GM19324 (cell line): ENCODE results near the gene C5orf34.
"Not testable (repeated sequence)": the region's sequence is repeated elsewhere in the genome, so short reads cannot be mapped to it uniquely, and the experiment has no call there.

Source experiments
- ATAC-seq: cut with Tn5 transposase; IDR thresholded peaks from one replicate; pipeline ENCODE4 v1.9.1; 2021; ENCODE audit warnings: mild to moderate bottlenecking, moderate library complexity; ENCODE audit not compliant: unreplicated experiment, low FRiP score

C5orf34 gene

GRCh38 chr5:43515678-43516048 is 715 bp upstream of the C5orf34 start:
- no peak for ATAC-seq

- ATAC-seq: peak; percentile 22
Observed at GRCh38 chr5:43514471-43514815, 505 bp downstream of the C5orf34 start.

GRCh38 chr5:43514025-43514424 is 923 bp downstream of the C5orf34 start:
- ATAC-seq: no peak

- not testable (repeated sequence) for ATAC-seq
Observed at GRCh38 chr5:43511062-43511461, 3.9 kb downstream of the C5orf34 start.

- ATAC-seq: no peak
Observed at GRCh38 chr5:43498581-43498980, 16.4 kb downstream of the C5orf34 start.

- peak; percentile 50 for ATAC-seq
Observed at GRCh38 chr5:43497311-43498104, 17.4 kb downstream of the C5orf34 start.

- ATAC-seq: no peak
Observed at GRCh38 chr5:43491326-43491725, 23.6 kb downstream of the C5orf34 start.

- ATAC-seq: no peak
Observed at GRCh38 chr5:43486353-43486752, 28.6 kb downstream of the C5orf34 start.

- no peak for ATAC-seq
Observed at GRCh38 chr5:43485406-43485805, 29.5 kb downstream of the C5orf34 start.

GRCh38 chr5:43484106-43484849 is 30.7 kb downstream of the C5orf34 start:
- peak; percentile 75 for ATAC-seq

- peak; percentile 96 for ATAC-seq
Observed at GRCh38 chr5:43483298-43484105, 31.4 kb downstream of the C5orf34 start, which contains the start of gene TMEM267. Gene TMEM267, minus strand, starts transcription at chr5:43483865. Its CDS starts 29,896 bp downstream, at chr5:43453969.

- no peak for ATAC-seq
Observed at GRCh38 chr5:43482490-43483297, 32.3 kb downstream of the C5orf34 start.

- ATAC-seq: no peak
Observed at GRCh38 chr5:43469671-43470391, 45.1 kb downstream of the C5orf34 start.

- no peak for ATAC-seq
Observed at GRCh38 chr5:43467100-43467499, 47.8 kb downstream of the C5orf34 start.

- ATAC-seq: not testable (repeated sequence)
Observed at GRCh38 chr5:43465455-43465854, 49.5 kb downstream of the C5orf34 start.

- no peak for ATAC-seq
Observed at GRCh38 chr5:43461066-43461465, 53.9 kb downstream of the C5orf34 start.

- ATAC-seq: no peak
Observed at GRCh38 chr5:43456556-43456955, 58.4 kb downstream of the C5orf34 start.

- ATAC-seq: not testable (repeated sequence)
Observed at GRCh38 chr5:43441575-43441974, 73.4 kb downstream of the C5orf34 start.

GRCh38 chr5:43437062-43437660 is 77.8 kb downstream of the C5orf34 start:
- ATAC-seq: no peak
